Left ventricle myocardium inferior (tissue), 1 donor: ENCODE measurements around the gene LRFN5. TPM values are rescaled to one million over a fixed set of nuclear protein-coding genes. Genes with fewer than 3 reads are reported as not detected.

Experiments
- DNase-seq: peaks from one replicate; pipeline ENCODE4 v3.0.0-alpha.2; 2020
- H3K27ac ChIP-seq: fragments of 200-600 bp; replicated peaks from 2 replicates; pipeline ENCODE4 v1.8.0; 2021
- H3K27me3 ChIP-seq: fragments of 200-600 bp; 2 replicates; pipeline ENCODE4 v1.8.0; 2021; ENCODE audit warnings: low read depth
- H3K36me3 ChIP-seq: fragments of 200-600 bp; 2 replicates; pipeline ENCODE4 v1.8.0; 2021
- H3K4me1 ChIP-seq: fragments of 200-600 bp; 2 replicates; pipeline ENCODE4 v1.8.0; 2021
- H3K4me3 ChIP-seq: fragments of 200-600 bp; 2 replicates; pipeline ENCODE4 v1.8.0; 2021; ENCODE audit warnings: mild to moderate bottlenecking, moderate library complexity
- H3K9me3 ChIP-seq: fragments of 200-600 bp; replicated peaks from 2 replicates; pipeline ENCODE4 v1.8.0; 2021
- intact Hi-C: fragments of 100-400 bp; cut with micrococcal nuclease; formaldehyde crosslinking; loops from one replicate; pipeline ENCODE4 v1.11.0; 2022
- total RNA-seq: library from RNA; stranded (reverse); fragmentation: NEBNext Ultra II Directional; extraction: Animal tissue kit (Norgen Biotek cat#: 25700); gene quantifications from one replicate; pipeline ENCODE4 v1.2.1, GENCODE V29; 2021
- TF ChIP-seq, protein P1 (sequence below): fragments of 200-600 bp; IDR thresholded peaks from 2 replicates; pipeline ENCODE4 v1.8.0; 2021; ENCODE audit warnings: antibody characterized with exemption, mild to moderate bottlenecking, borderline replicate concordance
- donor health status: DM: no; HTN: yes; CAD: no; lungs with severe emphysema.

Gene LRFN5
- total RNA-seq, 1 donor from 2014 or later: 0.30 TPM

DNA sequence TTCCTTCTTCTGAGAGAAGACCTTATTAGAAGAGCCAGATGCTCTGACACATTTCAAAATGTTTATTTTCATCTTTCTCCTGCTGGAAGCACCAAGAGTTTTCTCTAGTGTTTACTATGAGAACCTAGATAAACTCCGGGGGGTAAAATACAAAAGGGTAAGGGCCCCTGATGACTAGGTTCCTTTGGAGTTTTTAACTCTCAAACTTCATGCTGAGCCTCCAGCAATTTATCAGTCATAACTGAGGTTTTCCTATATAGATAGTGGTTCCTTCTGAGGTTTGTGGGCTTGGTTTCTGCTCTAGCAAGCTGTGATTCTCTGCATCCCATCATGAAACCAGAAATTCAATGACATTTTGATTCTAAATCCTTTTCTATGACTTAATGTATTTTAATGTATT, 210.9 kb downstream of the LRFN5 start:
- DNase-seq: no peak
- no peaks in the 10 kb centered on the region for H3K36me3 ChIP-seq
- no peak overlapping the region for H3K27ac ChIP-seq
- H3K27me3 ChIP-seq: no peaks in the 10 kb centered on the region
- no peaks in the 10 kb centered on the region for H3K4me1 ChIP-seq
- no peak overlapping the region for H3K4me3 ChIP-seq
- intact Hi-C loops: no loop called here
- peaks cover 28% of the 10 kb centered on the region for H3K9me3 ChIP-seq
- TF ChIP-seq, protein P1, sequence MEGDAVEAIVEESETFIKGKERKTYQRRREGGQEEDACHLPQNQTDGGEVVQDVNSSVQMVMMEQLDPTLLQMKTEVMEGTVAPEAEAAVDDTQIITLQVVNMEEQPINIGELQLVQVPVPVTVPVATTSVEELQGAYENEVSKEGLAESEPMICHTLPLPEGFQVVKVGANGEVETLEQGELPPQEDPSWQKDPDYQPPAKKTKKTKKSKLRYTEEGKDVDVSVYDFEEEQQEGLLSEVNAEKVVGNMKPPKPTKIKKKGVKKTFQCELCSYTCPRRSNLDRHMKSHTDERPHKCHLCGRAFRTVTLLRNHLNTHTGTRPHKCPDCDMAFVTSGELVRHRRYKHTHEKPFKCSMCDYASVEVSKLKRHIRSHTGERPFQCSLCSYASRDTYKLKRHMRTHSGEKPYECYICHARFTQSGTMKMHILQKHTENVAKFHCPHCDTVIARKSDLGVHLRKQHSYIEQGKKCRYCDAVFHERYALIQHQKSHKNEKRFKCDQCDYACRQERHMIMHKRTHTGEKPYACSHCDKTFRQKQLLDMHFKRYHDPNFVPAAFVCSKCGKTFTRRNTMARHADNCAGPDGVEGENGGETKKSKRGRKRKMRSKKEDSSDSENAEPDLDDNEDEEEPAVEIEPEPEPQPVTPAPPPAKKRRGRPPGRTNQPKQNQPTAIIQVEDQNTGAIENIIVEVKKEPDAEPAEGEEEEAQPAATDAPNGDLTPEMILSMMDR: no peak

DNA sequence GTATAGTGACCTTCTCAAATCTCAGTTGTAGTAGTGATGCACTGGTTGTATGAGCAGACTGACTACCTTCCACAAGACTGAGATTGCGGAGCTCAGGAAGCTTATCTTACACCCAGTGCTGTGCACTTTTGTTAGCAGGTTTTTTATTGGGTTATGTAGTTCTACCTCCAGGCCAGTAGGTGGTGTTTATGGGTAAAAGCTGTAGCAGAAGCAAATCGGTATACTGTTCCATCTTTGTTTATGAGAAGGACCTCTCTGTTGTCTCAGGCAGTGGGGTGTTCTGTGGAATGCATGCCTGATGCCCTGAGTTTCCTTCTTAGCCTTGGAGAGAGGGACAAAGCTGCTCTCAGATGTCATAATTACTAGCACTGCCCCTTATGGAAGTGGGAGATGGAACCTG, 217.8 kb downstream of the LRFN5 start:
- Histone ChIP-seq H3K36me3 (no peaks in the 10 kb centered on the region), H3K9me3 (peaks cover 36% of the 10 kb centered on the region), H3K27ac (no peak overlapping the region), H3K27me3 (no peaks in the 10 kb centered on the region), H3K4me3 (no peak overlapping the region), H3K4me1 (no peaks in the 10 kb centered on the region)
- DNase-seq: no peak
- intact Hi-C loops: no loop called here
- TF ChIP-seq, protein P1: no peak

DNA sequence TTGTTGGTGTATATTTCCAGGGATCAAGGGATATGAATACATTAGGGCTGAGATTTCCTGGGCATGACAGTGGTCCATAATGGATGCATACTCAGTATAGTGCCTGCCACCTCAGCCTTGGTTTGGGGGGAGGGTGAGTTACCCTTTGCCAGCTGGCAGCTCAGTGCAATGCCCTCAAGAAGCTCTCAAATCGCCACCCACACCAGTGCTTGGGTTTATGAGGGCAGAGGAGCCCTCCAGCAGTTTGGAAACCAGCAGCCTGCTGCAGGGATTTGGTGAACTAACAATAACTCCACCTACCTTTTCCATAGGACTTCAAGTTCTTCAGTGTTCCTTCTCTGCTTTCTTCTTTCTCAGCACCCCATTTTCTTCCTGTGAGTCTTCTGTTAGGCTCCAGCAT, 218.9 kb downstream of the LRFN5 start:
- Histone ChIP-seq H3K36me3 (no peaks in the 10 kb centered on the region), H3K4me1 (no peaks in the 10 kb centered on the region)
- DNase-seq: no peak

DNA sequence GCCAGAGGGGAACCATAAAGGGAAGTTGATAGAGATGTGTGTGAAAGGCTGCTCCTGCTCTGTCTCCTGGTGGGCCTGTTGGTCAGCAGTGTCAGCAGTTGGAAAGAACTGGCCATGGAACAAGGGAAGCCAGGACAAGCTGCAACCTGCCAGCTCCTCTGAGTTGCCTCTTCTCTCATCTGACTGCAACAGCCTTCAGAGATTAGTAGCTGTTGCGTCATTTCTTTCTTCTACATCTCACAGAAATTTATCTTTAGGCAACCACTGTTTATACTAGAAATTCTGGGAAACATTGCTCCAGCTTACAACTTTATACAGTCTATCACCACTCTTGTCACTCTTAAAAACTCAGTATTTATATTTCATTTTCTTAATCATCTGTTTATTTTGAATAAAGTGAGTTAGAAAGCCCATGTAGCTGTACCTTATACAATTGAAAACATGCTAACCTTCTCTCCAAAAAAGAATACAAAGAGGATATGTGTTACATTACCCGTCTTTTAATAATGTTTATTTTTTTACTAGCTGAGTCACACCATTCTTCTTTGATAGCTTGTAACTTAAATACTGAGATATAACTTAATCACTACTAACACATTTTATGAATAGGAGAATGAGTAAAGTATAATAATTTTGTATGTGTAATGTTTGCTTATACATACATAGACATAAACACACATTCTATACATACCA, 224.2 kb downstream of the LRFN5 start:
- Histone ChIP-seq H3K4me1 (no peaks in the 10 kb centered on the region), H3K4me3 (no peak overlapping the region), H3K27ac (no peak overlapping the region), H3K36me3 (no peaks in the 10 kb centered on the region), H3K27me3 (no peaks in the 10 kb centered on the region), H3K9me3 (no peaks in the 10 kb centered on the region)
- intact Hi-C loops: no loop called here
- no peak for DNase-seq
- TF ChIP-seq, protein P1: no peak

More for the DNA sequence above, 218.9 kb downstream of the LRFN5 start:
- no peak overlapping the region for H3K27ac ChIP-seq
- no peaks in the 10 kb centered on the region for H3K27me3 ChIP-seq
- H3K4me3 ChIP-seq: no peak overlapping the region
- intact Hi-C loops: no loop called here
- TF ChIP-seq, protein P1: no peak
- H3K9me3 ChIP-seq: peaks cover 36% of the 10 kb centered on the region

DNA sequence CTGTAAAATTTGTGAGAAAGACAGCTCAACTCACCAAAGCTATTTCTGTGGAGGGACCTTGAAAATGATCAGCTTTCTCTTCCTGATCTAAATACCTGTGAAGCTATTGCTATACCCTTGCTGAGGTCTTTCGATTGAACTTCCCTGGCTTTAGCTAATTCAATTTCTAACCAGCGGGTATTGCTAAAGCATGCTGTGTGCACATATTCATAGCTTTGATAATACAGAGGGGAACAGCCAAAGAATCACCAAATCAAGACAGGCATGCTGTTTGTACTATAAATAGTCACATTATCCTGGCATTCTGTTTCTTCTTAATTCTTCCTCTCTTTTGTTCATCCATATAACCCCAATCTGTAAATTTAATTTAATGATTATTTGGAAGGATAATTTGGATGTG, 233.0 kb downstream of the LRFN5 start:
- Histone ChIP-seq H3K27ac (no peak overlapping the region), H3K4me1 (no peaks in the 10 kb centered on the region), H3K27me3 (no peaks in the 10 kb centered on the region), H3K4me3 (no peak overlapping the region), H3K36me3 (no peaks in the 10 kb centered on the region), H3K9me3 (no peaks in the 10 kb centered on the region)
- intact Hi-C loops: no loop called here
- TF ChIP-seq, protein P1: no peak
- no peak for DNase-seq
